T-helper 1 cell (primary cell): ENCODE data around the gene ZC3H6.

Source experiments
- DNase-seq, 5 donors: peaks; one replicate each; pipeline ENCODE4 v3.0.0-alpha.2; 2012 to 2020
- total RNA-seq, 4 donors: gene quantifications; one replicate each; lab custom pipeline; 2026; lab: John Stamatoyannopoulos, UW

ZC3H6 gene
- 45.2 to 83.5 (median 69.5) reads per million in 4 donors for total RNA-seq

GRCh38 chr2:112275311-112275886 lies at the start of gene ZC3H6:
Gene ZC3H6, plus strand, starts transcription at chr2:112275597. Its CDS starts 398 bp downstream, at chr2:112275995.
- peak; percentile 97 to 99 (median 98) for DNase-seq

- no peak for DNase-seq
Observed at GRCh38 chr2:112229348-112229747, 46.0 kb upstream of the ZC3H6 start.

GRCh38 chr2:112230371-112230770 lies 45.0 kb upstream of the ZC3H6 start:
- no peak for DNase-seq

- no peak for DNase-seq
Observed at GRCh38 chr2:112239862-112240261, 35.5 kb upstream of the ZC3H6 start.

- no peak for DNase-seq
Observed at GRCh38 chr2:112242384-112242783, 33.0 kb upstream of the ZC3H6 start.

- no peak for DNase-seq
Observed at GRCh38 chr2:112243233-112243632, 32.2 kb upstream of the ZC3H6 start.

GRCh38 chr2:112244854-112245253 lies 30.5 kb upstream of the ZC3H6 start:
- no peak for DNase-seq

GRCh38 chr2:112251271-112251670 lies 24.1 kb upstream of the ZC3H6 start:
- DNase-seq: peak in 1 of 5 donors; percentile 8

GRCh38 chr2:112253261-112253815 lies 22.1 kb upstream of the ZC3H6 start:
- DNase-seq: no peak

- peak; percentile 92 to 97 (median 93) for DNase-seq
Observed at GRCh38 chr2:112254466-112255240, 20.7 kb upstream of the ZC3H6 start, which contains the start of gene ZC3H8. Gene ZC3H8, minus strand, starts transcription at chr2:112255042. Its CDS starts 61 bp downstream, at chr2:112254981.

GRCh38 chr2:112255875-112256274 lies 19.5 kb upstream of the ZC3H6 start:
- no peak for DNase-seq

- DNase-seq: no peak
Observed at GRCh38 chr2:112256654-112257053, 18.7 kb upstream of the ZC3H6 start.

GRCh38 chr2:112257575-112257974 lies 17.8 kb upstream of the ZC3H6 start:
- no peak for DNase-seq

- peak; percentile 56 to 82 (median 73) for DNase-seq
Observed at GRCh38 chr2:112259509-112260294, 15.7 kb upstream of the ZC3H6 start.

- no peak for DNase-seq
Observed at GRCh38 chr2:112260295-112260625, 15.1 kb upstream of the ZC3H6 start.

GRCh38 chr2:112262876-112263275 lies 12.5 kb upstream of the ZC3H6 start:
- DNase-seq: no peak

- DNase-seq: no peak
Observed at GRCh38 chr2:112268547-112268946, 6.8 kb upstream of the ZC3H6 start.

- no peak for DNase-seq
Observed at GRCh38 chr2:112272669-112273068, 2.7 kb upstream of the ZC3H6 start.

- no peak for DNase-seq
Observed at GRCh38 chr2:112273349-112273748, 2.0 kb upstream of the ZC3H6 start.

GRCh38 chr2:112275887-112276773 lies 733 bp downstream of the ZC3H6 start:
- peak; percentile 62 to 78 (median 71) for DNase-seq

GRCh38 chr2:112276954-112277353 lies 1.6 kb downstream of the ZC3H6 start:
- DNase-seq: no peak

- DNase-seq: no peak
Observed at GRCh38 chr2:112277596-112278220, 2.3 kb downstream of the ZC3H6 start.
